GM23338 (cell line): Measurements from ENCODE around the gene NTRK3. TPM values are rescaled to one million over a fixed set of nuclear protein-coding genes. Genes with fewer than 3 reads are reported as not detected.

Source experiments
- ATAC-seq: fragments of 200-7000 bp; cut with Tn5 transposase; 3 replicates; pipeline ENCODE4 v1.9.1; 2020
- DNase-seq: peaks from one replicate; pipeline ENCODE4 v3.0.0-alpha.2; 2015; ENCODE audit warnings: low spot score
- H2AFZ ChIP-seq: fragments of 200-600 bp; sonication (generic); 2 replicates; pipeline ENCODE4 v1.8.0; 2016; ENCODE audit warnings: antibody characterized with exemption, mild to moderate bottlenecking, moderate library complexity
- H3F3A ChIP-seq: fragments of 200-600 bp; sonication (generic); replicated peaks from 2 replicates; pipeline ENCODE4 v1.8.0; 2017; ENCODE audit warnings: antibody characterized with exemption, mixed run types, low read depth
- H3K27ac ChIP-seq: fragments of 200-600 bp; sonication (generic); 2 replicates; pipeline ENCODE4 v1.6.1; 2016; ENCODE audit warnings: low read depth
- H3K27me3 ChIP-seq: fragments of 200-600 bp; sonication (generic); 2 replicates; pipeline ENCODE4 v1.8.0; 2016; ENCODE audit warnings: mild to moderate bottlenecking, mixed run types, moderate library complexity; ENCODE audit not compliant: insufficient read depth
- H3K36me3 ChIP-seq: fragments of 200-600 bp; sonication (generic); 2 replicates; pipeline ENCODE4 v1.8.0; 2016; ENCODE audit warnings: mild to moderate bottlenecking; ENCODE audit not compliant: insufficient read depth
- H3K4me1 ChIP-seq: fragments of 200-600 bp; sonication (generic); 2 replicates; pipeline ENCODE4 v1.8.0; 2016; ENCODE audit warnings: mild to moderate bottlenecking, moderate library complexity; ENCODE audit not compliant: insufficient read depth
- H3K4me2 ChIP-seq: fragments of 200-600 bp; sonication (generic); 2 replicates; pipeline ENCODE4 v1.7.1; 2017; ENCODE audit warnings: mixed run types
- H3K4me3 ChIP-seq: fragments of 200-600 bp; sonication (generic); 2 replicates; pipeline ENCODE4 v1.6.1; 2016; ENCODE audit warnings: mixed run types
- H3K79me2 ChIP-seq: fragments of 200-600 bp; sonication (generic); replicated peaks from 2 replicates; pipeline ENCODE4 v1.8.0; 2017; ENCODE audit warnings: mild to moderate bottlenecking; ENCODE audit not compliant: insufficient read depth
- H3K9me2 ChIP-seq: fragments of 200-600 bp; sonication (generic); 2 replicates; pipeline ENCODE4 v1.8.0; 2017; ENCODE audit not compliant: insufficient read depth
- H4K20me1 ChIP-seq: fragments of 200-600 bp; sonication (generic); replicated peaks from 2 replicates; pipeline ENCODE4 v1.8.0; 2017; ENCODE audit warnings: mild to moderate bottlenecking; ENCODE audit not compliant: insufficient read depth
- H3K27ac Mint-ChIP-seq: 2 replicates; pipeline ENCODE4 v1.8.0; 2020; ENCODE audit warnings: inconsistent platforms, mild to moderate bottlenecking, moderate library complexity, mixed read lengths
- H3K27me3 Mint-ChIP-seq: 3 replicates; pipeline ENCODE4 v1.8.0; 2022; ENCODE audit warnings: low read depth, mild to moderate bottlenecking, moderate library complexity, mixed read lengths, inconsistent platforms; ENCODE audit not compliant: insufficient read depth, poor library complexity
- H3K36me3 Mint-ChIP-seq: 3 replicates; pipeline ENCODE4 v1.8.0; 2021; ENCODE audit warnings: low read depth, mild to moderate bottlenecking, inconsistent platforms, moderate library complexity, mixed read lengths
- H3K4me1 Mint-ChIP-seq: 3 replicates; pipeline ENCODE4 v1.8.0; 2020; ENCODE audit warnings: mild to moderate bottlenecking, inconsistent platforms, mixed read lengths
- H3K4me3 Mint-ChIP-seq: 3 replicates; pipeline ENCODE4 v1.8.0; 2021; ENCODE audit warnings: moderate library complexity, mild to moderate bottlenecking, inconsistent platforms, mixed read lengths
- H3K9me3 Mint-ChIP-seq: 3 replicates; pipeline ENCODE4 v1.8.0; 2020; ENCODE audit warnings: moderate library complexity, mild to moderate bottlenecking, inconsistent platforms, mixed read lengths
- ETS1 ChIP-seq: IDR thresholded peaks from 2 replicates; pipeline ENCODE4 v1.6.1; 2016; ENCODE audit warnings: antibody characterized with exemption
- EZH2 ChIP-seq: fragments of 200-600 bp; sonication (generic); IDR thresholded peaks from one replicate; pipeline ENCODE4 v1.8.0; 2017; ENCODE audit warnings: antibody characterized with exemption, mild to moderate bottlenecking, low read depth; ENCODE audit not compliant: unreplicated experiment
- NANOG ChIP-seq: IDR thresholded peaks from 2 replicates; pipeline ENCODE4 v1.6.1; 2016; ENCODE audit warnings: antibody characterized with exemption, borderline replicate concordance
- POLR2AphosphoS5 ChIP-seq: IDR thresholded peaks from 2 replicates; pipeline ENCODE4 v1.6.1; 2016; ENCODE audit warnings: antibody characterized with exemption, low read depth
- ZNF331 ChIP-seq: fragments of 250-450 bp; sonication (Bioruptor Pico); IDR thresholded peaks from 2 replicates; pipeline ENCODE4 v1.5.0; 2020; ENCODE audit warnings: low read depth, mild to moderate bottlenecking, moderate library complexity
- polyA plus RNA-seq: library from polyadenylated mRNA; unstranded; fragments of >200 nt; fragmentation: Nextera tagmentation; extraction: Ambion mirVana; gene quantifications from 2 replicates; pipeline ENCODE4 v1.2.1, GENCODE V29; 2016
- total RNA-seq: library from RNA; depleted of rRNA; stranded (reverse); fragments of >200 nt; shearing (Covaris generic); gene quantifications from 2 replicates; pipeline ENCODE4 v1.2.3, GENCODE V29; 2014
- TF ChIP-seq, protein P1 (sequence below): IDR thresholded peaks from one replicate; pipeline ENCODE4 v1.6.1; 2018; ENCODE audit warnings: antibody characterized with exemption; ENCODE audit not compliant: unreplicated experiment
- TF ChIP-seq, protein P2 (sequence below): fragments of 250-450 bp; sonication (Bioruptor Pico); IDR thresholded peaks from 2 replicates; pipeline ENCODE4 v1.5.0; 2020; ENCODE audit warnings: mild to moderate bottlenecking, moderate library complexity

Gene NTRK3
- total and polyA plus RNA-seq, 2 experiments from 2014 or later: 3.1 to 5.3 TPM

DNA sequence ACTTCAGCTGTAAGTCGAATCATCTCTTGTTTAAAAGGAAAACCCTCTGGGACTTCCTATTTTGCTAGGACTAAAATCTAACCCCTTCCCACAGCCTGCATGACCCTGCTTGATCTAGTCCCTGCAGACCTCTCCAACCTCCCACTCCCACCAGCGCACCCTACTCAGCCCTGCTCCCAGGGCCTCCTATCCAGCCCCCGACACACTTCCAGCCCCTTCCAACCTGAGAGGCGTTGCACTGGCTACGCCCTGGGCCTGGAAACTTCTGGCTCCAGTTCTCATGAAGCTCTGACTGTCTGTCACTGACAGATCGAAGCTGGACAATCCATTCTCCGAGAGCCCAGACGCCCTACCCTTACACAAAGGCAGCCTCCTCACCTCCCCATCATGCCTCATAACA is 21.8 kb downstream of the NTRK3 start:
- ATAC-seq (no peak), DNase-seq (no peak)
- peaks cover 18% of the 10 kb centered on the region for H3K4me1 Mint-ChIP-seq
- Histone ChIP-seq H3K27me3 (no peaks in the 10 kb centered on the region), H3K4me1 (peaks cover 5% of the 10 kb centered on the region; the same call in 1 of the 2 replicates), H3K4me2 (no peak overlapping the region), H3F3A (no peaks in the 10 kb centered on the region), H3K79me2 (no peaks in the 10 kb centered on the region), H3K36me3 (no peaks in the 10 kb centered on the region), H4K20me1 (no peaks in the 10 kb centered on the region), H3K4me3 (no peak overlapping the region), H3K27ac (no peak overlapping the region), H2AFZ (no peak overlapping the region), H3K9me2 (peaks cover 13% of the 10 kb centered on the region)
- peaks cover 8% of the 10 kb centered on the region for H3K27me3 Mint-ChIP-seq
- no peak overlapping the region for H3K4me3 Mint-ChIP-seq
- no peak overlapping the region for H3K27ac Mint-ChIP-seq
- H3K36me3 Mint-ChIP-seq: peaks cover 6% of the 10 kb centered on the region; the same call in 1 of the 3 replicates
- H3K9me3 Mint-ChIP-seq: peaks cover 2% of the 10 kb centered on the region; the same call in 2 of the 3 replicates
- TF ChIP-seq EZH2: no peak
- TF ChIP-seq NANOG: no peak
- TF ChIP-seq, protein P1, sequence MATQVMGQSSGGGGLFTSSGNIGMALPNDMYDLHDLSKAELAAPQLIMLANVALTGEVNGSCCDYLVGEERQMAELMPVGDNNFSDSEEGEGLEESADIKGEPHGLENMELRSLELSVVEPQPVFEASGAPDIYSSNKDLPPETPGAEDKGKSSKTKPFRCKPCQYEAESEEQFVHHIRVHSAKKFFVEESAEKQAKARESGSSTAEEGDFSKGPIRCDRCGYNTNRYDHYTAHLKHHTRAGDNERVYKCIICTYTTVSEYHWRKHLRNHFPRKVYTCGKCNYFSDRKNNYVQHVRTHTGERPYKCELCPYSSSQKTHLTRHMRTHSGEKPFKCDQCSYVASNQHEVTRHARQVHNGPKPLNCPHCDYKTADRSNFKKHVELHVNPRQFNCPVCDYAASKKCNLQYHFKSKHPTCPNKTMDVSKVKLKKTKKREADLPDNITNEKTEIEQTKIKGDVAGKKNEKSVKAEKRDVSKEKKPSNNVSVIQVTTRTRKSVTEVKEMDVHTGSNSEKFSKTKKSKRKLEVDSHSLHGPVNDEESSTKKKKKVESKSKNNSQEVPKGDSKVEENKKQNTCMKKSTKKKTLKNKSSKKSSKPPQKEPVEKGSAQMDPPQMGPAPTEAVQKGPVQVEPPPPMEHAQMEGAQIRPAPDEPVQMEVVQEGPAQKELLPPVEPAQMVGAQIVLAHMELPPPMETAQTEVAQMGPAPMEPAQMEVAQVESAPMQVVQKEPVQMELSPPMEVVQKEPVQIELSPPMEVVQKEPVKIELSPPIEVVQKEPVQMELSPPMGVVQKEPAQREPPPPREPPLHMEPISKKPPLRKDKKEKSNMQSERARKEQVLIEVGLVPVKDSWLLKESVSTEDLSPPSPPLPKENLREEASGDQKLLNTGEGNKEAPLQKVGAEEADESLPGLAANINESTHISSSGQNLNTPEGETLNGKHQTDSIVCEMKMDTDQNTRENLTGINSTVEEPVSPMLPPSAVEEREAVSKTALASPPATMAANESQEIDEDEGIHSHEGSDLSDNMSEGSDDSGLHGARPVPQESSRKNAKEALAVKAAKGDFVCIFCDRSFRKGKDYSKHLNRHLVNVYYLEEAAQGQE: no peak
- no peak for TF ChIP-seq ZNF331 (CRISPR knock-in tag)
- TF ChIP-seq, protein P2, sequence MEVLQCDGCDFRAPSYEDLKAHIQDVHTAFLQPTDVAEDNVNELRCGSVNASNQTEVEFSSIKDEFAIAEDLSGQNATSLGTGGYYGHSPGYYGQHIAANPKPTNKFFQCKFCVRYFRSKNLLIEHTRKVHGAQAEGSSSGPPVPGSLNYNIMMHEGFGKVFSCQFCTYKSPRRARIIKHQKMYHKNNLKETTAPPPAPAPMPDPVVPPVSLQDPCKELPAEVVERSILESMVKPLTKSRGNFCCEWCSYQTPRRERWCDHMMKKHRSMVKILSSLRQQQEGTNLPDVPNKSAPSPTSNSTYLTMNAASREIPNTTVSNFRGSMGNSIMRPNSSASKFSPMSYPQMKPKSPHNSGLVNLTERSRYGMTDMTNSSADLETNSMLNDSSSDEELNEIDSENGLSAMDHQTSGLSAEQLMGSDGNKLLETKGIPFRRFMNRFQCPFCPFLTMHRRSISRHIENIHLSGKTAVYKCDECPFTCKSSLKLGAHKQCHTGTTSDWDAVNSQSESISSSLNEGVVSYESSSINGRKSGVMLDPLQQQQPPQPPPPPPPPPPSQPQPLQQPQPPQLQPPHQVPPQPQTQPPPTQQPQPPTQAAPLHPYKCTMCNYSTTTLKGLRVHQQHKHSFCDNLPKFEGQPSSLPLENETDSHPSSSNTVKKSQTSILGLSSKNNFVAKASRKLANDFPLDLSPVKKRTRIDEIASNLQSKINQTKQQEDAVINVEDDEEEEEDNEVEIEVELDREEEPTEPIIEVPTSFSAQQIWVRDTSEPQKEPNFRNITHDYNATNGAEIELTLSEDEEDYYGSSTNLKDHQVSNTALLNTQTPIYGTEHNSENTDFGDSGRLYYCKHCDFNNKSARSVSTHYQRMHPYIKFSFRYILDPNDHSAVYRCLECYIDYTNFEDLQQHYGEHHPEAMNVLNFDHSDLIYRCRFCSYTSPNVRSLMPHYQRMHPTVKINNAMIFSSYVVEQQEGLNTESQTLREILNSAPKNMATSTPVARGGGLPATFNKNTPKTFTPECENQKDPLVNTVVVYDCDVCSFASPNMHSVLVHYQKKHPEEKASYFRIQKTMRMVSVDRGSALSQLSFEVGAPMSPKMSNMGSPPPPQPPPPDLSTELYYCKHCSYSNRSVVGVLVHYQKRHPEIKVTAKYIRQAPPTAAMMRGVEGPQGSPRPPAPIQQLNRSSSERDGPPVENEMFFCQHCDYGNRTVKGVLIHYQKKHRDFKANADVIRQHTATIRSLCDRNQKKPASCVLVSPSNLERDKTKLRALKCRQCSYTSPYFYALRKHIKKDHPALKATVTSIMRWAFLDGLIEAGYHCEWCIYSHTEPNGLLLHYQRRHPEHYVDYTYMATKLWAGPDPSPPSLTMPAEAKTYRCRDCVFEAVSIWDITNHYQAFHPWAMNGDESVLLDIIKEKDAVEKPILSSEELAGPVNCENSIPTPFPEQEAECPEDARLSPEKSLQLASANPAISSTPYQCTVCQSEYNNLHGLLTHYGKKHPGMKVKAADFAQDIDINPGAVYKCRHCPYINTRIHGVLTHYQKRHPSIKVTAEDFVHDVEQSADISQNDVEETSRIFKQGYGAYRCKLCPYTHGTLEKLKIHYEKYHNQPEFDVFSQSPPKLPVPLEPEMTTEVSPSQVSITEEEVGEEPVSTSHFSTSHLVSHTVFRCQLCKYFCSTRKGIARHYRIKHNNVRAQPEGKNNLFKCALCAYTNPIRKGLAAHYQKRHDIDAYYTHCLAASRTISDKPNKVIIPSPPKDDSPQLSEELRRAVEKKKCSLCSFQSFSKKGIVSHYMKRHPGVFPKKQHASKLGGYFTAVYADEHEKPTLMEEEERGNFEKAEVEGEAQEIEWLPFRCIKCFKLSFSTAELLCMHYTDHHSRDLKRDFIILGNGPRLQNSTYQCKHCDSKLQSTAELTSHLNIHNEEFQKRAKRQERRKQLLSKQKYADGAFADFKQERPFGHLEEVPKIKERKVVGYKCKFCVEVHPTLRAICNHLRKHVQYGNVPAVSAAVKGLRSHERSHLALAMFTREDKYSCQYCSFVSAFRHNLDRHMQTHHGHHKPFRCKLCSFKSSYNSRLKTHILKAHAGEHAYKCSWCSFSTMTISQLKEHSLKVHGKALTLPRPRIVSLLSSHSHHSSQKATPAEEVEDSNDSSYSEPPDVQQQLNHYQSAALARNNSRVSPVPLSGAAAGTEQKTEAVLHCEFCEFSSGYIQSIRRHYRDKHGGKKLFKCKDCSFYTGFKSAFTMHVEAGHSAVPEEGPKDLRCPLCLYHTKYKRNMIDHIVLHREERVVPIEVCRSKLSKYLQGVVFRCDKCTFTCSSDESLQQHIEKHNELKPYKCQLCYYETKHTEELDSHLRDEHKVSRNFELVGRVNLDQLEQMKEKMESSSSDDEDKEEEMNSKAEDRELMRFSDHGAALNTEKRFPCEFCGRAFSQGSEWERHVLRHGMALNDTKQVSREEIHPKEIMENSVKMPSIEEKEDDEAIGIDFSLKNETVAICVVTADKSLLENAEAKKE (CRISPR knock-in tag): no peak
- TF ChIP-seq POLR2AphosphoS5: no peak
- TF ChIP-seq ETS1: no peak
